ENCODE measurements around the gene ZNF324. TPM values are rescaled to one million over a fixed set of nuclear protein-coding genes. Genes with fewer than 3 reads are reported as not detected.

ZNF324 gene
- total and polyA plus RNA-seq, 7 experiments from 2014 or later, result 9.3 to 28.0 (median 22.3) TPM

DNA sequence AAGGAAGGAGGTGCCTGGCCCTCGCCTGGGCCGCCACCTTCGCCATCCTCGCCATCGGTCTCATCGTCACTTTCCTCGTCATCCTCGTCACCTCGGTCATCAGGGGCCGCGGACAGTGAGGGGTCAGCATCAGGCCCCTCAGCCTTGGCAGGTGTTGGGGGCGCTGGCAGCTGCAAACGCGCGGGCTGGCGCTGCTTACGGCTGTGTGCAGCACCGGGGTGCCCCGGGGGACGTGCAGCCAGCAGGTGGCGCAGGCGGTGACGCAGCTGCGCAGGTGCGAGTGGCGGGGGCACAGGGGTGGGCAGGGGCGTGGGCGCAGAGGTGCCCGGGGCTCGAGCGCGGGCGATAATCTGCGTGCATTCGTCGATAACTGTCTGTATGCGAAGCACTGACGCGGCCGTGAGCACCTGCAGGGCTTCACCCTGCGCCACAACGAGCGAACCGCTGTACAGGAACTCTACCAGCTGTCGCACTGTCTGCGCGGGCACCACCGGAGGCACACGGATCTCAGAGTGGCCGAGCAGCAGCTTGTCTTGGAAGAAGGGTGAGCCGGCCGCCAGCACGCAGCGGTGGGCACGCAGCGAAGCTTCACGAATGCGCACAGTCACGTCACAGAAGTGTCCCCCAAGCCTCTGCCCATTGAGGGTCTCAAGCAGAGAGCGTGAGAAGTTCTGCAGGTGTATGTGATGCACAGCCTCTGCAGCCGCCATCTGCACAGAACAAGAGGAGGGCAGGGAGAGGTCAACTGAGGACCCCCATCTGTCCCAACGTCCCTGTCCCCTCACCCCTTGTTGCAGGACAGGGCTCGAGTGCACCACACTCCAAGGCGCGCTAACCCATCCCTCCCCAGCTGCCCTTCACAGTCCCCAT lies 50.3 kb downstream of the ZNF324 start:
- Histone ChIP-seq H3K36me3 (ENCODE audit: control insufficient read depth in 2 of 3, insufficient read depth in 3 of 3, low read length in 3 of 3) (peaks cover 0 to 22% (median 5%) of the 10 kb centered on the region in 3 experiments), H3K4me1 (ENCODE audit: control insufficient read depth in 2 of 2, insufficient read depth in 2 of 2, low read length in 2 of 2) (peaks cover 18 to 21% of the 10 kb centered on the region in 2 donors), H3K27me3 (ENCODE audit: control insufficient read depth in 2 of 2, insufficient read depth in 2 of 2, low read length in 2 of 2) (no peaks in the 10 kb centered on the region), H3K27ac (ENCODE audit: low read depth, low read length) (no peak overlapping the region), H3K4me3 (ENCODE audit: low read length) (no peak overlapping the region), H3K9me3 (ENCODE audit: control insufficient read depth in 2 of 3, low read length in 3 of 3) (no peaks in the 10 kb centered on the region)
- H3K4me3 Mint-ChIP-seq, result peak overlapping the region in 5 of 10 donors; percentile 6 to 51 (median 16)
- H3K9me3 Mint-ChIP-seq, result peaks cover 0 to 4% (median 0%) of the 10 kb centered on the region in 11 donors
- POLR2A ChIA-PET, result interaction anchor here (1.2 to 5.5 kb wide), 4 partner anchors 18 to 43 kb away, joined by 3 to 59 read pairs (median 12); partner anchors contain the start of genes CHMP2A and TRIM28
- H3K4me1 Mint-ChIP-seq, result peaks cover 29 to 55% (median 45%) of the 10 kb centered on the region in 7 donors
- no peak for DNase-seq
- H3K27ac Mint-ChIP-seq, result peak overlapping the region in 2 of 9 donors; percentile 38 to 46
- peaks cover 0 to 18% (median 0%) of the 10 kb centered on the region in 5 donors for H3K36me3 Mint-ChIP-seq
- H3K27me3 Mint-ChIP-seq, result peaks cover 0 to 3% (median 0%) of the 10 kb centered on the region in 5 donors
- CTCF ChIA-PET, result interaction anchor here (1.2 to 4.8 kb wide), 2 partner anchors 63 to 66 kb away, joined by 3 to 46 read pairs; no protein-coding TSS in a partner anchor
- intact Hi-C loops (cut with micrococcal nuclease), result no loop called here
- no peak for ATAC-seq

DNA sequence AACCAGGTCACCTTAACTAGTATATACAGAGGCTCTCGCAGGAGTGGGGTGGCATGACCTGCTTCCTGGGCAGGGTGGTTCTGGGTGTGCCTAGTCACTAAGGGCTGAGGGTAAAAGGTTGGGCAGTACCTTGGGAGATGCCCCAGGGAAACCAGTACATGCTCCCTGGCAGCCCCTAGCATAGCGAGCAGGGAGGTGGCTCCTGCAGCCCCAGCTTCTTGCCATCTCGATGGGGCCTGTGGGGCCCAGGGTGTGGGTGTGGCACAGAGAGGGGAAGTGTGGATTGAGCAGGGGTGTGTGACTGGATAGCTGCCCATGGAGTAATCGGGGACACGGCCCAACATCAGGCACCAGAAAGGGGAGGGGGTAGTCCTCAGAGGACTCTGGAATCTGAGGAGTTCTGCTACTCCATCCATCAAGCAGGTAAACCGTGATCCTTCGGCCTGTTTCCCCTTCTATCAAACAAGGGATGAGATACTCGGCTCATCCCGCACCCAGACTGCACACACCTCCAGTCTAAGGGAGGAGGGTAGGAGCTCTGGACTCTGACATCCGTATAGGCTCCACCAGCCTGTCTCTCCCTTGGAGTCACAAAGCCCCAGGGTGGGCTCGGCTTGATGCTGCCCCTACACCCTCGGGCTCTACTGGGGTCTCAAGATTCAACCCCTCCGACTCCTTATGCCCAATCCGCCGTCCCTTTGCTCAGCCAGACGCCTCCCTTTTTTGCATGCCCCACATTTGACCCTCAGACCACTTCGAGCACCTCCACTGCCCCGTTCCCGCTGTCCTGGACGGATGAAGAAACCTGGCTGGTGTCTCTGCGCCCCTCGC lies 51.6 kb downstream of the ZNF324 start:
- intact Hi-C loops (cut with micrococcal nuclease), result loop anchor here (1.0 to 2.0 kb wide), 15 partner anchors 19 to 791 kb away; partner anchors contain the start of genes CHMP2A (in 2 of the 2), MZF1 (in 2 of the 2), TRIM28 (in 2 of the 2) and ZNF446 (in 2 of the 2)
- H3K9me3 Mint-ChIP-seq, result peaks cover 0 to 4% (median 0%) of the 10 kb centered on the region in 11 donors
- H3K4me3 Mint-ChIP-seq, result peak overlapping the region; percentile 90 to 97 (median 95)
- H3K27me3 ChIP-seq (ENCODE audit: control insufficient read depth in 2 of 2, insufficient read depth in 2 of 2, low read length in 2 of 2), result no peaks in the 10 kb centered on the region
- peak overlapping the region; percentile 76 for H3K4me3 ChIP-seq (ENCODE audit: low read length)
- H3K27ac Mint-ChIP-seq, result peak overlapping the region; percentile 92 to 99 (median 97)
- peaks cover 0 to 22% (median 5%) of the 10 kb centered on the region in 3 experiments for H3K36me3 ChIP-seq (ENCODE audit: control insufficient read depth in 2 of 3, insufficient read depth in 3 of 3, low read length in 3 of 3)
- peak overlapping the region; percentile 86 for H3K27ac ChIP-seq (ENCODE audit: low read depth, low read length)
- peaks cover 29 to 55% (median 45%) of the 10 kb centered on the region in 7 donors for H3K4me1 Mint-ChIP-seq
- peaks cover 17 to 18% of the 10 kb centered on the region in 2 donors for H3K4me1 ChIP-seq (ENCODE audit: control insufficient read depth in 2 of 2, insufficient read depth in 2 of 2, low read length in 2 of 2)
- ChIA-PET CTCF (interaction anchor here (0.8 to 4.8 kb wide), 8 partner anchors 25 to 1112 kb away, joined by 3 to 46 read pairs (median 4); partner anchors contain the start of gene TRIM28), POLR2A (interaction anchor here (0.9 to 5.5 kb wide), 10 partner anchors 19 to 335 kb away, joined by 3 to 59 read pairs (median 20); partner anchors contain the start of genes CHMP2A, MZF1, TRIM28 and UBE2M)
- H3K36me3 Mint-ChIP-seq, result peaks cover 0 to 18% (median 0%) of the 10 kb centered on the region in 5 donors
- DNase-seq (no peak), ATAC-seq (no peak)
- no peaks in the 10 kb centered on the region for H3K9me3 ChIP-seq (ENCODE audit: control insufficient read depth in 2 of 3, low read length in 3 of 3)
- peaks cover 0 to 3% (median 0%) of the 10 kb centered on the region in 5 donors for H3K27me3 Mint-ChIP-seq

DNA sequence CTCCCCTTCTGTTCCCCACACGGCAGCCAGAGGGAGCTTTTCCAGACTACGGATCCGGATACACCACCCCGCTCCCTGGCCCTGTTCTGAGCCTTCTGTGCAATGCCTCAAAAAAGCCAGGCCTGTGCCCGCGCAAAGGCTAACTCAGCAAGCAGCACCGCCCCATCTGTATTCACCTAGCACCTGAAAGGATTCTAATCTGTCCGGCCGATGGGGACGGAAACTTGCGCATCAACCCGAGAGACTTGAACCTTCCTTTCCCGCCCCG lies 52.1 kb downstream of the ZNF324 start:
- Mint-ChIP-seq H3K27me3 (peaks cover 0 to 3% (median 0%) of the 10 kb centered on the region in 5 donors), H3K9me3 (peaks cover 0 to 4% (median 0%) of the 10 kb centered on the region in 11 donors), H3K4me1 (peaks cover 29 to 49% (median 42%) of the 10 kb centered on the region in 7 donors), H3K4me3 (peak overlapping the region; percentile 90 to 97 (median 95)), H3K36me3 (peaks cover 0 to 17% (median 0%) of the 10 kb centered on the region in 5 donors), H3K27ac (peak overlapping the region; percentile 92 to 99 (median 97))
- Histone ChIP-seq H3K4me3 (ENCODE audit: low read length) (peak overlapping the region; percentile 76), H3K9me3 (ENCODE audit: control insufficient read depth in 2 of 3, low read length in 3 of 3) (no peaks in the 10 kb centered on the region), H3K27me3 (ENCODE audit: control insufficient read depth in 2 of 2, insufficient read depth in 2 of 2, low read length in 2 of 2) (no peaks in the 10 kb centered on the region), H3K4me1 (ENCODE audit: control insufficient read depth in 2 of 2, insufficient read depth in 2 of 2, low read length in 2 of 2) (peaks cover 14 to 18% of the 10 kb centered on the region in 2 donors), H3K36me3 (ENCODE audit: control insufficient read depth in 2 of 3, insufficient read depth in 3 of 3, low read length in 3 of 3) (peaks cover 0 to 22% (median 5%) of the 10 kb centered on the region in 3 experiments), H3K27ac (ENCODE audit: low read depth, low read length) (peak overlapping the region; percentile 86)
- ChIA-PET POLR2A (interaction anchor here (0.9 to 5.5 kb wide), 9 partner anchors 26 to 336 kb away, joined by 3 to 59 read pairs (median 20); partner anchors contain the start of genes CHMP2A, MZF1, TRIM28 and UBE2M), CTCF (interaction anchor here (0.8 to 4.8 kb wide), 7 partner anchors 25 to 1113 kb away, joined by 3 to 46 read pairs (median 4); partner anchors contain the start of gene TRIM28)
- intact Hi-C loops (cut with micrococcal nuclease), result loop anchor here (1.0 to 2.0 kb wide), 15 partner anchors 20 to 792 kb away; partner anchors contain the start of genes CHMP2A (in 2 of the 2), MZF1 (in 2 of the 2), TRIM28 (in 2 of the 2) and ZNF446 (in 2 of the 2)
- peak; percentile 18 for ATAC-seq
- peak in 8 of 9 donors; percentile 31 to 56 (median 50) for DNase-seq

DNA sequence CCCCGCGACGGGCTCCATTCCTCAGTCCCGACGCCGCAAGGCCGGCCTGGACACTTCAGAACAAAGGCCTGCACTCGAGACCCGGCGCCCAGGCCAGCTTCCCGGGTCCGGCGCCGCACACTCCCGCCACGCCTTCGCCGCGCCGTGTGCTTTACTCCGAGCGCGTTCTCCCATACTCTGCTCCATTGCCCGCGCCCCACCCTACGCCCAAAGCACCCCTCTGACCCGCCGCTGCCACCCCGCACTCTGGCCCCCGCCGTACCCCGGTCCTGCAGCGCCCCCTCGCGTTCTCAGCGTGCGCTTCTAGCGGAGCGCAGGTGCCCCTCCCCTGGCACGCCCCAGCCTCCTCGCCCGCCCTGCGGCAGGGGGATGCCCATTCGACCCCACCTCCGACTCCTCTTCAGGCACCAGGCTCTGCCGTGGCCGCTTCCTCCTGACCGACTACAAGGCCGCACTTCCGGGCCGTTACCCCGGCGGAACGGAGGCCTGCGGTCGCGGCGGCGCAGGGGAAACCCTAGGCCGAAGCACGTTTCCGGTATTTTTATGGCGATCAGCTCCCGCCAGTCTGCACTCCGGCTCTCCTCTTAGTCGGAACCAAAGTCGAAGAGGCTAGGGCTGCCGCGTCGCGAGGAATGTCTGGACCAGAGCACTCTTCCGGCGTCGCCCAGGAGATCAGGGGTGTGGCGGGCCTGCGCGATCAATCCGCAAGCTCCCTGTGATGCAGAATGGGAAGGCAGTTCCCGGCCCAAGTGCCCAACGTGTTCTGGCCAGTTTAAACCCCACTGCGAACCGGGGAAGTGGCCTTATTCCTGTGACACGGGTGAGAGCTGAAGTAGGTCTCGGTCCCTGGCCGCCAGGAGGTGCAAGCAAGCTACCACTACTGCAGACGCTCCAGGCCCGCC lies 52.7 kb downstream of the ZNF324 start, which contains the start of gene ZBTB45:
TSS of gene ZBTB45 (minus strand) at position 456 of the 902 bp plus-strand sequence. CDS start 2,137 bp downstream, outside the sequence.
- Mint-ChIP-seq H3K4me3 (peak within 1 kb of the TSS; percentile 90 to 97 (median 95)), H3K36me3 (peaks cover 0 to 16% (median 0%) of the 10 kb centered on the region in 5 donors), H3K4me1 (peaks cover 29 to 43% (median 37%) of the 10 kb centered on the region in 7 donors), H3K27ac (peak within 1 kb of the TSS; percentile 92 to 99 (median 97)), H3K27me3 (peaks cover 0 to 3% (median 0%) of the 10 kb centered on the region in 5 donors), H3K9me3 (peaks cover 0 to 4% (median 0%) of the 10 kb centered on the region in 11 donors)
- no peaks in the 10 kb centered on the region for H3K9me3 ChIP-seq (ENCODE audit: control insufficient read depth in 2 of 3, low read length in 3 of 3)
- ATAC-seq (peak; percentile 89), DNase-seq (peak; percentile 81 to 97 (median 88))
- intact Hi-C loops (cut with micrococcal nuclease), result loop anchor here (1.0 to 2.0 kb wide), 16 partner anchors 20 to 792 kb away; partner anchors contain the start of genes CHMP2A (in 2 of the 2), MZF1 (in 2 of the 2), TRIM28 (in 2 of the 2) and ZNF446 (in 2 of the 2)
- ChIA-PET POLR2A (interaction anchor here (0.6 to 5.5 kb wide), 26 partner anchors 13 to 603 kb away, joined by 3 to 59 read pairs (median 5); partner anchors contain the start of genes CHMP2A, MZF1, TRIM28 and UBE2M), CTCF (interaction anchor here (0.8 to 4.8 kb wide), 15 partner anchors 9 to 159 kb away, joined by 3 to 46 read pairs (median 4); partner anchors contain the start of genes CHMP2A and TRIM28)
- peaks cover 10 to 14% of the 10 kb centered on the region in 2 donors for H3K4me1 ChIP-seq (ENCODE audit: control insufficient read depth in 2 of 2, insufficient read depth in 2 of 2, low read length in 2 of 2)
- no peaks in the 10 kb centered on the region for H3K27me3 ChIP-seq (ENCODE audit: control insufficient read depth in 2 of 2, insufficient read depth in 2 of 2, low read length in 2 of 2)
- H3K27ac ChIP-seq (ENCODE audit: low read depth, low read length), result peak within 1 kb of the TSS; percentile 86
- peak within 1 kb of the TSS; percentile 76 for H3K4me3 ChIP-seq (ENCODE audit: low read length)
- H3K36me3 ChIP-seq (ENCODE audit: control insufficient read depth in 2 of 3, insufficient read depth in 3 of 3, low read length in 3 of 3), result peaks cover 0 to 22% (median 5%) of the 10 kb centered on the region in 3 experiments

DNA sequence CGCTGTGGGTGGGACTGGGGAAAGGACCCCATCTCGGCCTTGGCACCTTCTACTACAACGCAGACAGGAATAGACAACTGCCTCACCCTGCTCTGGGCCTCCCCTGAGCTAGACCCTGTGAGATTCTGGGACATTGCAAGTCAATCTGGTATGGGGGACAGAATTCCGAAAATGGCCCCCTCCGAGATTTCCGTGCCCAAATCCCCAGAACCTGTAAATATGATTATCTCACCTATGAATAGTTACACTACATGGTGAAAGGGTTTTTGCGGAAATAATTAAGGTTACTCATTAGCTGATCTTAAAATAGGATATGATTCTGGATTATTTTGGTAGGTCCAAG lies 53.3 kb downstream of the ZNF324 start:
- H3K27ac ChIP-seq (ENCODE audit: low read depth, low read length), result peak overlapping the region; percentile 86
- H3K27me3 ChIP-seq (ENCODE audit: control insufficient read depth in 2 of 2, insufficient read depth in 2 of 2, low read length in 2 of 2), result no peaks in the 10 kb centered on the region
- peaks cover 0 to 22% (median 5%) of the 10 kb centered on the region in 3 experiments for H3K36me3 ChIP-seq (ENCODE audit: control insufficient read depth in 2 of 3, insufficient read depth in 3 of 3, low read length in 3 of 3)
- DNase-seq, result no peak
- Mint-ChIP-seq H3K4me1 (peaks cover 29 to 40% (median 34%) of the 10 kb centered on the region in 7 donors), H3K27me3 (peaks cover 0 to 3% (median 0%) of the 10 kb centered on the region in 5 donors), H3K4me3 (peak overlapping the region; percentile 90 to 97 (median 95)), H3K27ac (peak overlapping the region; percentile 92 to 99 (median 97)), H3K9me3 (peaks cover 0 to 4% (median 0%) of the 10 kb centered on the region in 11 donors), H3K36me3 (peaks cover 0 to 16% (median 0%) of the 10 kb centered on the region in 5 donors)
- H3K4me1 ChIP-seq (ENCODE audit: control insufficient read depth in 2 of 2, insufficient read depth in 2 of 2, low read length in 2 of 2), result peaks cover 10 to 12% of the 10 kb centered on the region in 2 donors
- ChIA-PET POLR2A (interaction anchor here (0.6 to 5.5 kb wide), 24 partner anchors 12 to 603 kb away, joined by 3 to 59 read pairs (median 6); partner anchors contain the start of genes CHMP2A, MZF1, TRIM28 and UBE2M), CTCF (interaction anchor here (0.8 to 4.8 kb wide), 14 partner anchors 9 to 160 kb away, joined by 3 to 46 read pairs (median 4); partner anchors contain the start of genes CHMP2A and TRIM28)
- H3K9me3 ChIP-seq (ENCODE audit: control insufficient read depth in 2 of 3, low read length in 3 of 3), result no peaks in the 10 kb centered on the region
- peak overlapping the region; percentile 76 for H3K4me3 ChIP-seq (ENCODE audit: low read length)
- ATAC-seq, result no peak
- intact Hi-C loops (cut with micrococcal nuclease), result loop anchor here (1.0 kb wide), 1 partner anchor 61 kb away; no protein-coding TSS in a partner anchor
